ENCODE results near the gene AZIN2.
"Not testable (repeated sequence)": the region's sequence is repeated elsewhere in the genome, so short reads cannot be mapped to it uniquely, and the experiment has no call there.

The AZIN2 gene

GRCh38 chr1:33061834-33062233, 19.1 kb upstream of the AZIN2 start:
- Histone ChIP-seq H2BK15ac (replicated peaks; ENCODE audit: low read depth) (no peak overlapping the region), H3K18ac (ENCODE audit: low read length) (no peak overlapping the region), H3K4ac (ENCODE audit: low read depth, low read length) (no peak overlapping the region), H3K79me1 (ENCODE audit: low read length) (no peaks in the 10 kb centered on the region), H3K56ac (ENCODE audit: low read length) (no peak overlapping the region), H2BK5ac (ENCODE audit: low read length) (no peak overlapping the region), H3K79me2 (ENCODE audit: control insufficient read depth, insufficient read depth, low read length) (no peaks in the 10 kb centered on the region), H3K9ac (ENCODE audit: low read length) (no peak overlapping the region), H3K4me2 (ENCODE audit: low read length) (no peak overlapping the region), H4K5ac (ENCODE audit: low read length) (no peak overlapping the region), H3K27ac (ENCODE audit: low read depth, low read length) (no peak overlapping the region), H2AK5ac (ENCODE audit: low read length) (no peak overlapping the region), H3K27me3 (ENCODE audit: insufficient read depth, low read length, poor library complexity) (no peaks in the 10 kb centered on the region), H3K23ac (ENCODE audit: low read length) (no peak overlapping the region), H3K36me3 (ENCODE audit: control insufficient read depth, insufficient read depth, low read length) (no peaks in the 10 kb centered on the region), H2BK120ac (ENCODE audit: low read depth, low read length) (no peak overlapping the region), H3K4me1 (ENCODE audit: control insufficient read depth, low read depth, low read length) (no peaks in the 10 kb centered on the region), H3K4me3 (ENCODE audit: low read length) (no peak overlapping the region), H4K8ac (ENCODE audit: low read depth, low read length) (no peak overlapping the region)
- DNase-seq, result no peak

GRCh38 chr1:33064284-33064683, 16.7 kb upstream of the AZIN2 start:
- not testable (repeated sequence) for H3K4me2 ChIP-seq (ENCODE audit: low read length); H3K4me1 ChIP-seq (ENCODE audit: control insufficient read depth, low read depth, low read length); H3K18ac ChIP-seq (ENCODE audit: low read length); H3K4me3 ChIP-seq (ENCODE audit: low read length); H2BK15ac ChIP-seq (replicated peaks; ENCODE audit: low read depth); H3K9ac ChIP-seq (ENCODE audit: low read length); H3K23ac ChIP-seq (ENCODE audit: low read length); H2BK120ac ChIP-seq (ENCODE audit: low read depth, low read length); H4K8ac ChIP-seq (ENCODE audit: low read depth, low read length); H3K56ac ChIP-seq (ENCODE audit: low read length); H2BK5ac ChIP-seq (ENCODE audit: low read length); H3K27me3 ChIP-seq (ENCODE audit: insufficient read depth, low read length, poor library complexity); H4K5ac ChIP-seq (ENCODE audit: low read length); H3K4ac ChIP-seq (ENCODE audit: low read depth, low read length); H3K36me3 ChIP-seq (ENCODE audit: control insufficient read depth, insufficient read depth, low read length); H2AK5ac ChIP-seq (ENCODE audit: low read length); H3K27ac ChIP-seq (ENCODE audit: low read depth, low read length); H3K79me2 ChIP-seq (ENCODE audit: control insufficient read depth, insufficient read depth, low read length); H3K79me1 ChIP-seq (ENCODE audit: low read length)
- no CpG with 5 or more reads among the region's 9 CpGs for WGBS (ENCODE audit: extremely low coverage, insufficient coverage, low lambda C conversion rate)
- peak; percentile 26 for DNase-seq

GRCh38 chr1:33065301-33065700, 15.7 kb upstream of the AZIN2 start:
- Histone ChIP-seq H3K56ac (ENCODE audit: low read length) (no peak overlapping the region), H2BK15ac (replicated peaks; ENCODE audit: low read depth) (no peak overlapping the region), H3K4me3 (ENCODE audit: low read length) (no peak overlapping the region), H3K4ac (ENCODE audit: low read depth, low read length) (no peak overlapping the region), H3K27me3 (ENCODE audit: insufficient read depth, low read length, poor library complexity) (no peaks in the 10 kb centered on the region), H2BK120ac (ENCODE audit: low read depth, low read length) (no peak overlapping the region), H3K4me1 (ENCODE audit: control insufficient read depth, low read depth, low read length) (no peaks in the 10 kb centered on the region), H3K79me2 (ENCODE audit: control insufficient read depth, insufficient read depth, low read length) (no peaks in the 10 kb centered on the region), H2BK5ac (ENCODE audit: low read length) (no peak overlapping the region), H4K8ac (ENCODE audit: low read depth, low read length) (no peak overlapping the region), H3K23ac (ENCODE audit: low read length) (no peak overlapping the region), H2AK5ac (ENCODE audit: low read length) (no peak overlapping the region), H3K18ac (ENCODE audit: low read length) (no peak overlapping the region), H3K4me2 (ENCODE audit: low read length) (no peak overlapping the region), H3K36me3 (ENCODE audit: control insufficient read depth, insufficient read depth, low read length) (no peaks in the 10 kb centered on the region), H3K79me1 (ENCODE audit: low read length) (no peaks in the 10 kb centered on the region), H3K9ac (ENCODE audit: low read length) (no peak overlapping the region), H4K5ac (ENCODE audit: low read length) (no peak overlapping the region), H3K27ac (ENCODE audit: low read depth, low read length) (no peak overlapping the region)
- DNase-seq, result no peak
- WGBS (ENCODE audit: extremely low coverage, insufficient coverage, low lambda C conversion rate), result no CpG with 5 or more reads among the region's 10 CpGs

- H3K79me1 ChIP-seq (ENCODE audit: low read length); H3K27ac ChIP-seq (ENCODE audit: low read depth, low read length); H2AK5ac ChIP-seq (ENCODE audit: low read length); H2BK15ac ChIP-seq (replicated peaks; ENCODE audit: low read depth); H3K27me3 ChIP-seq (ENCODE audit: insufficient read depth, low read length, poor library complexity); H3K4me3 ChIP-seq (ENCODE audit: low read length); H4K8ac ChIP-seq (ENCODE audit: low read depth, low read length); H3K4me1 ChIP-seq (ENCODE audit: control insufficient read depth, low read depth, low read length); H3K4me2 ChIP-seq (ENCODE audit: low read length); H3K79me2 ChIP-seq (ENCODE audit: control insufficient read depth, insufficient read depth, low read length); H2BK120ac ChIP-seq (ENCODE audit: low read depth, low read length); DNase-seq; H3K36me3 ChIP-seq (ENCODE audit: control insufficient read depth, insufficient read depth, low read length); H3K18ac ChIP-seq (ENCODE audit: low read length); H2BK5ac ChIP-seq (ENCODE audit: low read length); H3K23ac ChIP-seq (ENCODE audit: low read length); H3K56ac ChIP-seq (ENCODE audit: low read length); H3K4ac ChIP-seq (ENCODE audit: low read depth, low read length); H3K9ac ChIP-seq (ENCODE audit: low read length); H4K5ac ChIP-seq (ENCODE audit: low read length): not testable (repeated sequence)
- WGBS (ENCODE audit: extremely low coverage, insufficient coverage, low lambda C conversion rate), result no CpG with 5 or more reads among the region's 3 CpGs
These were observed 14.5 kb upstream of the AZIN2 start for GRCh38 chr1:33066477-33066876.

GRCh38 chr1:33068108-33068507, 12.8 kb upstream of the AZIN2 start:
- not testable (repeated sequence) for H3K18ac ChIP-seq (ENCODE audit: low read length); H2BK120ac ChIP-seq (ENCODE audit: low read depth, low read length); H3K36me3 ChIP-seq (ENCODE audit: control insufficient read depth, insufficient read depth, low read length); H3K4me2 ChIP-seq (ENCODE audit: low read length); H3K79me1 ChIP-seq (ENCODE audit: low read length); H3K9ac ChIP-seq (ENCODE audit: low read length); DNase-seq; H3K4me1 ChIP-seq (ENCODE audit: control insufficient read depth, low read depth, low read length); H4K8ac ChIP-seq (ENCODE audit: low read depth, low read length); H3K4ac ChIP-seq (ENCODE audit: low read depth, low read length); H4K5ac ChIP-seq (ENCODE audit: low read length); H2AK5ac ChIP-seq (ENCODE audit: low read length); H3K79me2 ChIP-seq (ENCODE audit: control insufficient read depth, insufficient read depth, low read length); H2BK5ac ChIP-seq (ENCODE audit: low read length); H2BK15ac ChIP-seq (replicated peaks; ENCODE audit: low read depth); H3K23ac ChIP-seq (ENCODE audit: low read length); H3K56ac ChIP-seq (ENCODE audit: low read length); H3K27ac ChIP-seq (ENCODE audit: low read depth, low read length); H3K27me3 ChIP-seq (ENCODE audit: insufficient read depth, low read length, poor library complexity); H3K4me3 ChIP-seq (ENCODE audit: low read length)
- no CpG with 5 or more reads among the region's 2 CpGs for WGBS (ENCODE audit: extremely low coverage, insufficient coverage, low lambda C conversion rate)

- no CpG with 5 or more reads among the region's 1 CpG for WGBS (ENCODE audit: extremely low coverage, insufficient coverage, low lambda C conversion rate)
- Histone ChIP-seq H3K36me3 (ENCODE audit: control insufficient read depth, insufficient read depth, low read length) (no peaks in the 10 kb centered on the region), H3K18ac (ENCODE audit: low read length) (no peak overlapping the region), H3K4me2 (ENCODE audit: low read length) (no peak overlapping the region), H2AK5ac (ENCODE audit: low read length) (no peak overlapping the region), H4K8ac (ENCODE audit: low read depth, low read length) (no peak overlapping the region), H3K56ac (ENCODE audit: low read length) (no peak overlapping the region), H3K23ac (ENCODE audit: low read length) (no peak overlapping the region), H2BK5ac (ENCODE audit: low read length) (no peak overlapping the region), H3K4ac (ENCODE audit: low read depth, low read length) (no peak overlapping the region), H3K4me3 (ENCODE audit: low read length) (no peak overlapping the region), H3K79me1 (ENCODE audit: low read length) (no peaks in the 10 kb centered on the region), H3K27me3 (ENCODE audit: insufficient read depth, low read length, poor library complexity) (no peaks in the 10 kb centered on the region), H4K5ac (ENCODE audit: low read length) (no peak overlapping the region), H2BK120ac (ENCODE audit: low read depth, low read length) (no peak overlapping the region), H2BK15ac (replicated peaks; ENCODE audit: low read depth) (no peak overlapping the region), H3K27ac (ENCODE audit: low read depth, low read length) (no peak overlapping the region), H3K79me2 (ENCODE audit: control insufficient read depth, insufficient read depth, low read length) (no peaks in the 10 kb centered on the region), H3K4me1 (ENCODE audit: control insufficient read depth, low read depth, low read length) (no peaks in the 10 kb centered on the region), H3K9ac (ENCODE audit: low read length) (no peak overlapping the region)
- no peak for DNase-seq
These were observed 10.3 kb upstream of the AZIN2 start for GRCh38 chr1:33070628-33071027.

All from mesendoderm (in vitro differentiated cells).